GM12891 (cell line): ENCODE data around the gene SYNE2.

Experiments
- DNase-seq: peaks from one replicate; pipeline ENCODE4 v3.0.0; 2011; ENCODE audit warnings: low spot score; ENCODE audit not compliant: insufficient read length
- FAIRE-seq: peaks from 2 replicates; lab custom pipeline; 2011; peaks lifted over from hg19 to GRCh38; lab: Jason Lieb, UNC
- PAX5 ChIP-seq: IDR thresholded peaks from 2 replicates; pipeline ENCODE4 v1.6.1; 2011; ENCODE audit warnings: low read length, moderate library complexity, mild to moderate bottlenecking; ENCODE audit not compliant: insufficient read depth, severe bottlenecking
- POLR2A ChIP-seq: IDR thresholded peaks from 2 replicates; pipeline ENCODE4 v1.6.1; 2011; ENCODE audit warnings: low read depth, low read length, control low read depth
- POLR2AphosphoS5 ChIP-seq: IDR thresholded peaks from 2 replicates; pipeline ENCODE4 v1.6.1; 2011; ENCODE audit warnings: low read depth, low read length, control low read depth
- POU2F2 ChIP-seq: IDR thresholded peaks from 2 replicates; pipeline ENCODE4 v1.6.1; 2011; ENCODE audit warnings: low read depth, mild to moderate bottlenecking, control low read depth, low read length, moderate library complexity
- SPI1 ChIP-seq: IDR thresholded peaks from 2 replicates; pipeline ENCODE4 v1.6.1; 2011; ENCODE audit warnings: low read depth, low read length, control low read depth
- TAF1 ChIP-seq: IDR thresholded peaks from 2 replicates; pipeline ENCODE4 v1.6.1; 2011; ENCODE audit warnings: low read depth, low read length, control low read depth

Gene SYNE2

GRCh38 chr14:63896278-63896720 is 43.5 kb downstream of the SYNE2 start:
- TF ChIP-seq POLR2A (no peak), POLR2AphosphoS5 (no peak), TAF1 (no peak), SPI1 (no peak), POU2F2 (no peak), PAX5 (no peak)
- DNase-seq (no peak), FAIRE-seq (no peak)

GRCh38 chr14:63897721-63898163 is 44.9 kb downstream of the SYNE2 start:
- FAIRE-seq (no peak), DNase-seq (no peak)
- no peak for TF ChIP-seq SPI1
- TF ChIP-seq TAF1: no peak
- no peak for TF ChIP-seq POU2F2
- TF ChIP-seq POLR2A: no peak
- TF ChIP-seq PAX5: no peak

- DNase-seq (no peak), FAIRE-seq (peak; percentile 40)
- TF ChIP-seq SPI1 (peak; percentile 72), PAX5 (no peak), POU2F2 (no peak), TAF1 (no peak), POLR2AphosphoS5 (no peak), POLR2A (no peak)
Observed at GRCh38 chr14:63899953-63900352, 47.1 kb downstream of the SYNE2 start.

DNA sequence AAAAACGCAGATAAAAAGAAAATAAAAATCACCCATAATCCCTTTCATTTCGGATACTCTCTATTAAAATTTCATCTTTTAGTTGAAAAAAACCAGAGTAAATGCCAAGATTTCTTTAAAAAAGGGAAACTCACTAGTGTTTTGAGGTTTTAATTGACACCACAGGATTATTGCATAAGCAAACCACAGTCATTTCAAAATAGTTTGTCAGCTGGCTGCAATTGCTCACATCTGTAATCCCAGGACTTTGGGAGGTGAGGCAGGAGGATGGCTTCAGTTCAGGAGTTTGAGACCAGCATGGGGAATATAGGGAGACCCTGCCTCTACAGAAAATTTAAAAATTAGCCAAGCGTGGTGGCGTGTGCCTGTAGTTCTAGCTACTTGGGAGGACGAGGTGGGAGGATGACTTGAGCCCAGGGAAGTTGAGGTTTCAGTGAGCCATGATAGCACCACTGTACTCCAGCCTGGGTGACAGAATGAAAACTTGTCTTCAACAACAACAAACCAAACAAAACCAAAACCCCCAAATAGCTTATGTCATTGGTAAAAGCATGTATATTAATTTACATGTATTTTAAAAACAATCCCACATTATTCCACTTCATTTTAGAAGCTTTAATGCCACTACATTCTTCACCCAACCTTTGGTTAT is 48.8 kb downstream of the SYNE2 start:
- no peak for FAIRE-seq
- TF ChIP-seq POLR2A (no peak), PAX5 (no peak), SPI1 (no peak), TAF1 (no peak), POU2F2 (no peak), POLR2AphosphoS5 (no peak)
- no peak for DNase-seq

DNA sequence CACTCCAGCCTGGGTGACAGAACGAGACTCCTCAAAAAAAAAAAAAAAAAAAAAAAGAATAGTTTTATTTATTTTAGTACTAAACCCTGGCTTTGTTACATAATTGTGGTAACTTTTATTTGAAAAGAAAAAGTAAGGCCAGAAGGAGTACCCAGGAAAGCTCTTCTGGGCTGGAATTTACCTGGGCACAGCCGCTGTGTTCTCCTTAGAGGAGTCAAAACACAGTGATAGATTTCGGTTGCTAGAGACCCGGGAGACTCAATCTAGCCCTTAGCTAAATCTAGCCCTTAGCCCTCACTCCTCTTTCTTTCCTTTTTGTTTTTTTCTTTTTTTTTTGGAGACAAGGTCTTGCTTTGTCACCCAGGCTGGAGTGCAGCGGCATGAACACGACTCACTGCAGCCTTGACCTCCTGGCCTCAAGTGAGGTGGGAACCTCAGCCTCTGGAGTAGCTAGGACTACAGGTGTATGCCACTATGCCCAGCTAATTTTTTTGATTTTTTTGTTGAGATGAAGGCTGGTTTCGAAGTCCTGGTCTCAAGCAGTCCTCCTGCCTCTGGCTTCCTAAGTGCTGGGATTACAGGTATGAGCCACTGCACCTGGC is 49.7 kb downstream of the SYNE2 start:
- TF ChIP-seq TAF1 (no peak), POLR2AphosphoS5 (no peak), POU2F2 (no peak), POLR2A (no peak), PAX5 (no peak), SPI1 (no peak)
- FAIRE-seq: no peak
- no peak for DNase-seq

DNA sequence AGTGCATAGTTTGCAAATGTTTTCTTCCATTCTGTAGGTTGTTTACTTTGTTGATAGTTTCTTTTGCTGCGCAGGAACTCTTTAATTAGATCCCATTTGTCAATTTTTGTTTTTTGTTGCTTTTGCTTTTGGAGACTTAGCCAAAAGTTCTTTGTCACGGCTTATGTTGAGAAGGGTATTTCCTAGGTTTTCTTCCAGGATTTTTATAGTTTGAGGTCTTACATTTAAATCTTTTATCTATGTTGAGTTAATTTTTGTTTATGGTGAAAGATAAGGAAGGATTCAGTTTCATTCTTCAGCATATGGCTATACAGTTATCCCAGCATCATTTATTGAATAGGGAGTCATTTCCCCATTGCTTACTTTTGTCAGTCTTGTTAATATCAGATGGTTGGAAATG is 51.9 kb downstream of the SYNE2 start:
- no peak for FAIRE-seq
- no peak for TF ChIP-seq POLR2A
- TF ChIP-seq SPI1: no peak
- no peak for TF ChIP-seq POU2F2
- TF ChIP-seq POLR2AphosphoS5: no peak
- TF ChIP-seq TAF1: no peak
- DNase-seq: no peak

DNA sequence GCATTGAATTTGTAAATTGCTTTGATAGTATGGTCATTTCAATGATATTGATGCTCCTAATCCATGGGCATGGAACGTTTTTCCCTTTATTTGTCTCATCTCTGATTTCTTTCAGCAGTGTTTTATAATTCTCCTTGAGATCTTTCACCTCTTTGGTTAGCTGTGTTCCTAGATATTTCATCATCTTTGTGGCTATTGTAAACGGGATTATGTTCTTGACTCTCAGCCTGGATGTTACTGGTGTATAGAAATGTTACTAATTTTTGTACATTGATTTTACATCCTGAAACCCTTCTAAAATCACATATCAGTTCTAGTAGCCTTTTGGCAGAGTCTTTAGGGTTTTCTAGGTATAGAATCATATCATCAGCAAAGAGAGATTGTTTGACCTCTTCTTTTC is 52.6 kb downstream of the SYNE2 start:
- FAIRE-seq: peak; percentile 52

GRCh38 chr14:63908667-63909264 is 56.0 kb downstream of the SYNE2 start:
- FAIRE-seq: peak; percentile 79
- DNase-seq: no peak
- TF ChIP-seq POLR2A (no peak), POLR2AphosphoS5 (no peak), TAF1 (no peak), PAX5 (no peak)

More for the DNA sequence above, 52.6 kb downstream of the SYNE2 start:
- DNase-seq: no peak
- no peak for TF ChIP-seq SPI1

DNA sequence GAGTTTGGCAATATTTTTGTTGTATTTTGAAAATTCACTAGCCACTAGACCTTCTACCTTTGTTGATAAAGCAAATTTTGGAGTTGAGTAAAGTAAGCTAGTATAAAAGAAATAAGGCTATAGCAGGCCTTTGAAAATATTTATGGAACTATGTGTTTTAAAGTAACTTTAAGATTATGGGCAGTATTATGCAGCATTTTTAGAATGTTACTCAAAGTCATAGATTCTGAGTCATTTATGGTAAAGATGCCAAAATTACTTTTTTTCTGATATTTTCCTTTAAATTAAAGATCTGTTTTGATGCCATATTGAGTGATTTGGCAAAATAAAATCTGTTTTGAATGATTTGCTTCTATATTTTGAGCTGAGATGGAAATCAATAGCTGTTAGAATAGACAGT is 57.2 kb downstream of the SYNE2 start:
- no peak for FAIRE-seq
- DNase-seq: no peak
- TF ChIP-seq PAX5: no peak
- no peak for TF ChIP-seq POU2F2
